DOHH2 (cell line): ENCODE data around the gene MRPL58.
"Not testable (repeated sequence)": the region's sequence is repeated elsewhere in the genome, so short reads cannot be mapped to it uniquely, and the experiment has no call there.

Experiments
- H3F3A ChIP-seq: fragments of 200-600 bp; sonication (generic), shearing (Covaris generic); 2 replicates; pipeline ENCODE4 v1.6.0; 2016; ENCODE audit warnings: antibody characterized with exemption, mild to moderate bottlenecking; ENCODE audit not compliant: control insufficient read depth, insufficient read depth
- H3K27ac ChIP-seq: fragments of 200-600 bp; sonication (generic); 2 replicates; pipeline ENCODE4 v1.5.1; 2014; ENCODE audit warnings: low read depth, mild to moderate bottlenecking, low read length, moderate library complexity
- H3K27me3 ChIP-seq: fragments of 200-600 bp; sonication (generic); 2 replicates; pipeline ENCODE4 v1.6.1; 2014; ENCODE audit warnings: mild to moderate bottlenecking, low read length, mixed read lengths; ENCODE audit not compliant: control insufficient read depth
- H3K36me3 ChIP-seq: fragments of 200-600 bp; sonication (generic); 2 replicates; pipeline ENCODE4 v1.6.1; 2014; ENCODE audit warnings: mild to moderate bottlenecking, low read length, moderate library complexity, mixed read lengths; ENCODE audit not compliant: control insufficient read depth
- H3K4me1 ChIP-seq: fragments of 200-600 bp; sonication (generic); 2 replicates; pipeline ENCODE4 v1.6.1; 2014; ENCODE audit warnings: mild to moderate bottlenecking, low read length, mixed read lengths; ENCODE audit not compliant: control insufficient read depth
- H3K4me2 ChIP-seq: fragments of 200-600 bp; sonication (generic); 2 replicates; pipeline ENCODE4 v1.6.0; 2014; ENCODE audit warnings: mild to moderate bottlenecking, low read length, moderate library complexity
- H3K4me3 ChIP-seq: fragments of 200-600 bp; sonication (generic); 2 replicates; pipeline ENCODE4 v1.5.1; 2014; ENCODE audit warnings: mild to moderate bottlenecking, low read length, mixed read lengths
- H3K79me2 ChIP-seq: fragments of 200-600 bp; sonication (generic); 2 replicates; pipeline ENCODE4 v1.6.1; 2014; ENCODE audit warnings: mild to moderate bottlenecking, low read length, mixed read lengths; ENCODE audit not compliant: control insufficient read depth
- H3K9me2 ChIP-seq: fragments of 200-600 bp; sonication (generic); replicated peaks from 2 replicates; pipeline ENCODE4 v1.6.1; 2014; ENCODE audit warnings: mild to moderate bottlenecking, low read length, mixed read lengths; ENCODE audit not compliant: control insufficient read depth
- H3K9me3 ChIP-seq: fragments of 200-600 bp; sonication (generic); 2 replicates; pipeline ENCODE4 v1.6.1; 2014; ENCODE audit warnings: antibody characterized with exemption, low read length, mixed read lengths; ENCODE audit not compliant: control insufficient read depth, insufficient read depth
- H4K20me1 ChIP-seq: fragments of 200-600 bp; sonication (generic); 2 replicates; pipeline ENCODE4 v1.6.0; 2014; ENCODE audit warnings: low read depth, mild to moderate bottlenecking, antibody characterized with exemption, low read length, moderate library complexity; ENCODE audit not compliant: control insufficient read depth, insufficient read depth
- EZH2phosphoT487 ChIP-seq: fragments of 200-600 bp; sonication (generic); IDR thresholded peaks from 2 replicates; pipeline ENCODE4 v1.6.1; 2017; ENCODE audit warnings: borderline replicate concordance, mild to moderate bottlenecking, antibody characterized with exemption, low read length, moderate library complexity, mixed read lengths
- TF ChIP-seq, protein P1 (sequence below): fragments of 200-600 bp; sonication (generic); IDR thresholded peaks from one replicate; pipeline ENCODE4 v1.5.1; 2014; ENCODE audit warnings: antibody characterized with exemption, mild to moderate bottlenecking, low read depth, low read length; ENCODE audit not compliant: poor library complexity, severe bottlenecking

MRPL58 gene

DNA sequence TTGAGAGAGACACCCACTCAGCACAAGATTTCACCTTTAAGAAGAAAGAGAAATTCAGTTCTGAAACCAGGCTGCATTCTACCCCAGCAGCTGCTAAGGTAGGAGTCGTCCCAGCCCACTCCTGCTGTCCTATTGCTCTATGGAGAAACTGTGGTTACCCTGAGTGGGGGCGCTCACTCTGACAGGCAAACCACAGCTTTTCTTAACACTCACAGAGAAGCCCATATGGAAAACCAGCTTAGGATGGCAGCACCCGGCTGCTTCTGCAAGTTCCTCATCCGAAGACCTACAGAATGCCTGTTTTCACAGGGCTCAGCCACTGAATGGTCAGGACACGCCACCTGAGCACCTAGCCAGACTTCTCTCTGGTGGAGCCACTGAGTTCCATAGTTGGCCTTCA is 26.8 kb downstream of the MRPL58 start:
- H3K27me3 ChIP-seq: no peaks in the 10 kb centered on the region
- no peaks in the 10 kb centered on the region for H3K9me3 ChIP-seq
- no peak overlapping the region for H3K27ac ChIP-seq
- no peaks in the 10 kb centered on the region for H4K20me1 ChIP-seq
- H3K79me2 ChIP-seq: no peaks in the 10 kb centered on the region; the same call in 1 of the 2 replicates
- no peak overlapping the region for H3K4me2 ChIP-seq
- no peaks in the 10 kb centered on the region for H3K9me2 ChIP-seq
- no peak overlapping the region for H3K4me3 ChIP-seq
- TF ChIP-seq, protein P1, sequence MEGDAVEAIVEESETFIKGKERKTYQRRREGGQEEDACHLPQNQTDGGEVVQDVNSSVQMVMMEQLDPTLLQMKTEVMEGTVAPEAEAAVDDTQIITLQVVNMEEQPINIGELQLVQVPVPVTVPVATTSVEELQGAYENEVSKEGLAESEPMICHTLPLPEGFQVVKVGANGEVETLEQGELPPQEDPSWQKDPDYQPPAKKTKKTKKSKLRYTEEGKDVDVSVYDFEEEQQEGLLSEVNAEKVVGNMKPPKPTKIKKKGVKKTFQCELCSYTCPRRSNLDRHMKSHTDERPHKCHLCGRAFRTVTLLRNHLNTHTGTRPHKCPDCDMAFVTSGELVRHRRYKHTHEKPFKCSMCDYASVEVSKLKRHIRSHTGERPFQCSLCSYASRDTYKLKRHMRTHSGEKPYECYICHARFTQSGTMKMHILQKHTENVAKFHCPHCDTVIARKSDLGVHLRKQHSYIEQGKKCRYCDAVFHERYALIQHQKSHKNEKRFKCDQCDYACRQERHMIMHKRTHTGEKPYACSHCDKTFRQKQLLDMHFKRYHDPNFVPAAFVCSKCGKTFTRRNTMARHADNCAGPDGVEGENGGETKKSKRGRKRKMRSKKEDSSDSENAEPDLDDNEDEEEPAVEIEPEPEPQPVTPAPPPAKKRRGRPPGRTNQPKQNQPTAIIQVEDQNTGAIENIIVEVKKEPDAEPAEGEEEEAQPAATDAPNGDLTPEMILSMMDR: no peak
- no peak for TF ChIP-seq EZH2phosphoT487
- H3K36me3 ChIP-seq: peaks cover 32% of the 10 kb centered on the region
- H3F3A ChIP-seq: peaks cover 3% of the 10 kb centered on the region; the same call in 1 of the 2 replicates
- peaks cover 12% of the 10 kb centered on the region for H3K4me1 ChIP-seq

DNA sequence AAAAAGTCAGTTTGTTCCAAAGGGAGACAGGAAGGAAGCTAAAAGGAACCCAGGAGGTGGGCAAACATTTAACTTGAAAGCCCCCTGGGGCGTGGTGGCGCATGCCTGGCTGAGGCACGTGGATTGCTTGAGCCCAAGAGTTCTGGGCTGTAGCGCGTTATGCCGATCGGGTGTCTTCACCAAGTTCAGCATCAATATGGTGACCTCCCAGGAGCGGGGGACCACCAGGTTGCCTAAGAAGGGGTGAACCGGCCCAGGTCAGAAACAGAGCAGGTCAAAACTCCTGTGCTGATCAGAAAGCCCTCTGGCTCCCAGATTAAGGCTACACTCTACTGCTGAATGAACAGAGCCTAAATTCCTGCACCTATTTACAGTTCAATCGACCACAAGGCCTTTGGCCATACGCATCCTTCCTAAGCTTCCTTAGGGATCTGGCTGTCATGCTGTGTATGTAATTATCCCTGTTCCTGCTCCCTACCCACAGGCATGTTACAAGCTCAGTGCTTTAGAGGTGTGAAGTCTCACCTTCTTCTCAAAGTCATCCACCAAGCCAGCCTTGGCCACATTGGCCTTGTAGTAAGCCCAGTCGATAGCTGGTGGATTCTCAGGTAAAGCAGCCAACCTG is 29.3 kb downstream of the MRPL58 start:
- Histone ChIP-seq H3K4me3 (no peak overlapping the region), H3K4me1 (peaks cover 6% of the 10 kb centered on the region), H3F3A (peaks cover 3% of the 10 kb centered on the region; the same call in 1 of the 2 replicates), H3K27ac (no peak overlapping the region), H3K9me2 (no peaks in the 10 kb centered on the region), H3K79me2 (peaks cover 19% of the 10 kb centered on the region), H3K27me3 (no peaks in the 10 kb centered on the region), H3K9me3 (no peaks in the 10 kb centered on the region), H3K36me3 (peaks cover 36% of the 10 kb centered on the region), H4K20me1 (no peaks in the 10 kb centered on the region), H3K4me2 (no peak overlapping the region)
- TF ChIP-seq EZH2phosphoT487: no peak
- TF ChIP-seq, protein P1: no peak

DNA sequence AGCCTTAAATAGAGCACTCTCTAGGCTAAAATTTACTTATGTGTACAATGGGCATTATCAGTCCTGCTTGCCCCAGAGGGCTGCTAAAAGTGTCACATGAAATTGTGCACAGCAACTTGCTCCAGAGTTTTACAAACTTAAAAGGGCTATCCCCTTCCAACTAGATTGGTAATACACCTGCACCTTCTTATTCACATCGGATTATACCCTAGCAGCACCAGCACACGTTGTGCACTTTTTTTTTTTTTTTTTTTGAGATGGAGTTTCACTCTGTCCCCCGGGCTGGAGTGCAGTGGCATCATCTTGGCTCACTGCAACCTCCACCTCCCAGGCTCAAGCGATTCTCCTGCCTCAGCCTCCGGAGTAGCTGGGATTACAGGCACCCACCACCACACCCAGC is 31.3 kb downstream of the MRPL58 start:
- H3K4me2 ChIP-seq, H3F3A ChIP-seq: not testable (repeated sequence)
- peaks cover 30% of the 10 kb centered on the region for H3K79me2 ChIP-seq

DNA sequence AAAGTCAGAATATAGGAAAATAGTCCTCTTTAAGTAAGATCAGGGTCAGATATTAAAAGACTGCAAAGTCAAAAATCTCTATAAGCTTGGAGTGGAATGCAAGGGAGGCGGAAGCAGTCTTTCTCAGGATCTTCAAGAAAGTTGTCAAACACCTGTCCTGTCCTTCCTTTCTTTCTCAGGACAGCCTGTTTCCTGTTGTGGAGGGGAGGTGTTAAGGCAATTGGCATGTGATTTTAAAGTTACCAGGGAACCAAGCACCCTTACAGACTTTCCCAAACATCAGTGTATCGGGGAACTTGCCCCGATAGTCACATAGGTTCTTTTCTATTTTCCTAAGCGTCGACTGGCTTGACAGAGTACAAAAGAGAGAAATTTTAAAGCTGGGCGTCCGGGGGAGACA is 32.2 kb downstream of the MRPL58 start:
- H3F3A ChIP-seq: peaks cover 4% of the 10 kb centered on the region; the same call in 1 of the 2 replicates
- peaks cover 23% of the 10 kb centered on the region for H3K36me3 ChIP-seq
- H3K79me2 ChIP-seq: peaks cover 32% of the 10 kb centered on the region
- no peak overlapping the region for H3K27ac ChIP-seq
- no peak overlapping the region for H3K4me2 ChIP-seq
- H3K27me3 ChIP-seq: no peaks in the 10 kb centered on the region
- no peaks in the 10 kb centered on the region for H3K9me2 ChIP-seq
- TF ChIP-seq EZH2phosphoT487: no peak
- TF ChIP-seq, protein P1: no peak
- H3K4me3 ChIP-seq: no peak overlapping the region
- H3K9me3 ChIP-seq: no peaks in the 10 kb centered on the region
- peaks cover 18% of the 10 kb centered on the region for H3K4me1 ChIP-seq
- no peaks in the 10 kb centered on the region for H4K20me1 ChIP-seq

More for the DNA sequence above, 31.3 kb downstream of the MRPL58 start:
- not testable (repeated sequence) for H3K27ac ChIP-seq, H3K27me3 ChIP-seq, H4K20me1 ChIP-seq, H3K9me3 ChIP-seq, H3K9me2 ChIP-seq, H3K4me3 ChIP-seq
- H3K36me3 ChIP-seq: peaks cover 30% of the 10 kb centered on the region
- peaks cover 17% of the 10 kb centered on the region for H3K4me1 ChIP-seq

DNA sequence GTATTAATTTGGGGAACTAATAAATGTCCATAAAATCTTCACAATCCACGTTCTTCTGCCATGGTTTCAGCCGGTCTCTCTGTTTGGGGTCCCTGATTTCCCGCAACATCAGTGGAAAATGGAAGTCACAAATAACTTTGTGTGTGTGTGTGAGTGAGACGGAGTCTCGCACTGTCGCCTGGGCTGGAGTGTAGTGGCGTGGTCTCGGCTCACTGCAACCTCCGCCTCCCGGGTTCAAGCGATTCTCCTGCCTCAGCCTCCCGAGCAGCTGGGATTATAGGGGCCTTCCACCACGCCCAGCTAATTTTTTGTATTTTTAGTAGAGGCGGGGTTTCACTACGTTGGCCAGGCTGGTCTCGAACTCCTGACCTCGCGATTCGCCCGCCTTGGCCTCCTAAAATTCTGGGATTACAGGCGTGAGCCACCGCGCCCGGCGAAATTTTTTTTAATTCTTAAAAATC is 33.5 kb downstream of the MRPL58 start:
- H3K9me3 ChIP-seq, H3K9me2 ChIP-seq, H3K27me3 ChIP-seq, H4K20me1 ChIP-seq, H3K27ac ChIP-seq, H3F3A ChIP-seq: not testable (repeated sequence)
- Histone ChIP-seq H3K36me3 (peaks cover 20% of the 10 kb centered on the region), H3K79me2 (peaks cover 32% of the 10 kb centered on the region), H3K4me1 (peaks cover 18% of the 10 kb centered on the region), H3K4me2 (peak overlapping the region; percentile 74), H3K4me3 (peak overlapping the region; percentile 98)
